ENCODE measurements around the gene PLCL1. TPM values are rescaled to one million over a fixed set of nuclear protein-coding genes. Genes with fewer than 3 reads are reported as not detected.

The PLCL1 gene
- polyA plus RNA-seq, 1 of the 3 experiments (the other 2 are of a cell fraction), result 7.7 TPM

DNA sequence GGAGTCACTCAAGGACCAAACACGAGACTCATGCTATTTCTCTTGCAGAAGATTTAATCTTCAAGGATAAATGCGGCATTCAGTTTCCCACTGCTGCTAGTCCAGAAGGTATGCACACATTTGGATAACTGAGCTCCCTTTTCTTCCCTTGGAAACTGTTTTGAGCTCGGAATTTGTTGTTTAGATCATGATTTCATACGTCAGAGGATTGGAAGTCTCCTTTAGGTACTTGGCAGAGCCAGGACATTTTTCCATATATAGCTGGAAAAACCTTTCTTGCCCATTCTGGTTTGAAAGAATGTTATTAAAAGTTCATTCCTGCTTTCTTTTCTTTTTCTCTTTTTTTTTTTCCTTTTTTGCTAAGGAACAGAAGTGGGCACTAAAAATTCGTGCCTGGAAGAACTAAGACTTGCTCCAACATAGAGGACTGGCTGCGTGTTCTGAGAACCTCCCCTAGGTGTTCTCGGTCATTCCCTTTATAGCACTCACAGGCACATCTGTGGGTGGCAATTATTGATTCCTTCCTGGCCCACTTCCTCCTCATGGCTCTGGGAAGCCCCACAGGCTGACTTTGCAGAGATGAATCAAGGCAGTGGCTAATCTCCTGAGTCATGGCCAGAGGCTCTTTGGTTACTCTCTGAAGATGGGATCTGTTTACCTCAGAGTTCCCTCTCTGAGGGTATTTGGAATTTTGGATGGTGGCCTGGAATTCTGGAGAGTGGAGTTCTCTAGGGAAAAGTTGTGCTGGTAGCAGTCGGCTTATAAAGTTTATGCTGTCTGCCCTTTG is 104.8 kb downstream of the PLCL1 start (continued):
- TF ChIP-seq, protein P1, sequence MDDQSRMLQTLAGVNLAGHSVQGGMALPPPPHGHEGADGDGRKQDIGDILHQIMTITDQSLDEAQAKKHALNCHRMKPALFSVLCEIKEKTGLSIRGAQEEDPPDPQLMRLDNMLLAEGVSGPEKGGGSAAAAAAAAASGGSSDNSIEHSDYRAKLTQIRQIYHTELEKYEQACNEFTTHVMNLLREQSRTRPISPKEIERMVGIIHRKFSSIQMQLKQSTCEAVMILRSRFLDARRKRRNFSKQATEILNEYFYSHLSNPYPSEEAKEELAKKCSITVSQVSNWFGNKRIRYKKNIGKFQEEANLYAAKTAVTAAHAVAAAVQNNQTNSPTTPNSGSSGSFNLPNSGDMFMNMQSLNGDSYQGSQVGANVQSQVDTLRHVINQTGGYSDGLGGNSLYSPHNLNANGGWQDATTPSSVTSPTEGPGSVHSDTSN (IDR thresholded peaks at IDR 0.05), result peak; percentile 69
- TF ChIP-seq ELF1 (IDR thresholded peaks at IDR 0.05) (peak; percentile 28; the same call in 1 of the 2 replicates), RXRA (IDR thresholded peaks at IDR 0.05; ENCODE audit: borderline replicate concordance, low read depth) (peak; percentile 65; the same call in 1 of the 2 replicates), POLR2AphosphoS5 (IDR thresholded peaks at IDR 0.05; ENCODE audit: low read depth, low read length) (no peak)
- TF ChIP-seq, protein P2, sequence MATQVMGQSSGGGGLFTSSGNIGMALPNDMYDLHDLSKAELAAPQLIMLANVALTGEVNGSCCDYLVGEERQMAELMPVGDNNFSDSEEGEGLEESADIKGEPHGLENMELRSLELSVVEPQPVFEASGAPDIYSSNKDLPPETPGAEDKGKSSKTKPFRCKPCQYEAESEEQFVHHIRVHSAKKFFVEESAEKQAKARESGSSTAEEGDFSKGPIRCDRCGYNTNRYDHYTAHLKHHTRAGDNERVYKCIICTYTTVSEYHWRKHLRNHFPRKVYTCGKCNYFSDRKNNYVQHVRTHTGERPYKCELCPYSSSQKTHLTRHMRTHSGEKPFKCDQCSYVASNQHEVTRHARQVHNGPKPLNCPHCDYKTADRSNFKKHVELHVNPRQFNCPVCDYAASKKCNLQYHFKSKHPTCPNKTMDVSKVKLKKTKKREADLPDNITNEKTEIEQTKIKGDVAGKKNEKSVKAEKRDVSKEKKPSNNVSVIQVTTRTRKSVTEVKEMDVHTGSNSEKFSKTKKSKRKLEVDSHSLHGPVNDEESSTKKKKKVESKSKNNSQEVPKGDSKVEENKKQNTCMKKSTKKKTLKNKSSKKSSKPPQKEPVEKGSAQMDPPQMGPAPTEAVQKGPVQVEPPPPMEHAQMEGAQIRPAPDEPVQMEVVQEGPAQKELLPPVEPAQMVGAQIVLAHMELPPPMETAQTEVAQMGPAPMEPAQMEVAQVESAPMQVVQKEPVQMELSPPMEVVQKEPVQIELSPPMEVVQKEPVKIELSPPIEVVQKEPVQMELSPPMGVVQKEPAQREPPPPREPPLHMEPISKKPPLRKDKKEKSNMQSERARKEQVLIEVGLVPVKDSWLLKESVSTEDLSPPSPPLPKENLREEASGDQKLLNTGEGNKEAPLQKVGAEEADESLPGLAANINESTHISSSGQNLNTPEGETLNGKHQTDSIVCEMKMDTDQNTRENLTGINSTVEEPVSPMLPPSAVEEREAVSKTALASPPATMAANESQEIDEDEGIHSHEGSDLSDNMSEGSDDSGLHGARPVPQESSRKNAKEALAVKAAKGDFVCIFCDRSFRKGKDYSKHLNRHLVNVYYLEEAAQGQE (IDR thresholded peaks at IDR 0.05; ENCODE audit: low read depth, low read length), result 0 out of 2 replicates have a peak, but pooled peaks have one; percentile 22
- TF ChIP-seq, protein P3, sequence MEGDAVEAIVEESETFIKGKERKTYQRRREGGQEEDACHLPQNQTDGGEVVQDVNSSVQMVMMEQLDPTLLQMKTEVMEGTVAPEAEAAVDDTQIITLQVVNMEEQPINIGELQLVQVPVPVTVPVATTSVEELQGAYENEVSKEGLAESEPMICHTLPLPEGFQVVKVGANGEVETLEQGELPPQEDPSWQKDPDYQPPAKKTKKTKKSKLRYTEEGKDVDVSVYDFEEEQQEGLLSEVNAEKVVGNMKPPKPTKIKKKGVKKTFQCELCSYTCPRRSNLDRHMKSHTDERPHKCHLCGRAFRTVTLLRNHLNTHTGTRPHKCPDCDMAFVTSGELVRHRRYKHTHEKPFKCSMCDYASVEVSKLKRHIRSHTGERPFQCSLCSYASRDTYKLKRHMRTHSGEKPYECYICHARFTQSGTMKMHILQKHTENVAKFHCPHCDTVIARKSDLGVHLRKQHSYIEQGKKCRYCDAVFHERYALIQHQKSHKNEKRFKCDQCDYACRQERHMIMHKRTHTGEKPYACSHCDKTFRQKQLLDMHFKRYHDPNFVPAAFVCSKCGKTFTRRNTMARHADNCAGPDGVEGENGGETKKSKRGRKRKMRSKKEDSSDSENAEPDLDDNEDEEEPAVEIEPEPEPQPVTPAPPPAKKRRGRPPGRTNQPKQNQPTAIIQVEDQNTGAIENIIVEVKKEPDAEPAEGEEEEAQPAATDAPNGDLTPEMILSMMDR (IDR thresholded peaks at IDR 0.05), result no peak

DNA sequence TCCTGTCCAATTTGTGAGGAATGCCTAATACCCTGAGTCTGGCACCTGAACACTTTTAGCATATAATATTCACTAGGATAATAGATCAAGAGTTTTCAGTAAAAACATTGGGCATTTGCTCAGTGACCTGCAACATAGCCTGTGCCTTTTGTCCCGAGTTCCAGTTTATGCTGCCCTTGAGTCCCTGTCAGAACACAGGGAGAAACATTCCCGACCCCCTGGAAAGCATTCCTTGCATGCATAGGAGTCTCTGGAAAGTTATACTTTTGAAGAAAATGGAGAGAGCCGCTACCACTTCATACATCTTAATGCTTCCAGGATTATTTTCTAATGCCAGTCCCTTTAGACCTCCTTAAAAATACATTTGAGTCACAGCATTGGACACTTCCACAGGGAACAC is 107.3 kb downstream of the PLCL1 start:
- DNase-seq, result no peak
- 51% methylated on average over 3 of the region's 3 CpGs for WGBS (ENCODE audit: low lambda C conversion rate)
- Histone ChIP-seq H3K27me3 (ENCODE audit: insufficient read depth) (no peaks in the 10 kb centered on the region), H3K9ac (no peak overlapping the region), H3K9me3 (no peaks in the 10 kb centered on the region), H4K20me1 (ENCODE audit: insufficient read depth) (no peaks in the 10 kb centered on the region), H3K4me3 (ENCODE audit: low read depth in 2 of 2, low read length in 1 of 2) (no peak overlapping the region), H3K4me1 (ENCODE audit: control insufficient read depth in 1 of 2, insufficient read depth in 2 of 2, low read depth in 1 of 2, low read length in 1 of 2) (peaks cover 0 to 11% of the 10 kb centered on the region in 2 experiments; a peak in 2 of 4 replicates), H3K27ac (ENCODE audit: low read depth in 2 of 2, low read length in 1 of 2) (peak overlapping the region in 1 of 2 experiments; percentile 34; a peak in 1 of 4 replicates), H3K36me3 (replicated peaks in 1 of 2; ENCODE audit: control insufficient read depth in 1 of 2, insufficient read depth in 2 of 2, low read length in 1 of 2) (no peaks in the 10 kb centered on the region), H2AFZ (ENCODE audit: low read depth) (no peak overlapping the region), H3K4me2 (no peak overlapping the region), H3F3A (replicated peaks; ENCODE audit: insufficient read depth) (peaks cover 17% of the 10 kb centered on the region), H3K79me2 (ENCODE audit: insufficient read depth) (peaks cover 13% of the 10 kb centered on the region), H3K9me2 (no peaks in the 10 kb centered on the region)
- ChIA-PET CTCF (interaction anchor here (1.4 kb wide), 1 partner anchor 385 kb away, joined by 3 read pairs; no protein-coding TSS in a partner anchor), POLR2A (no interaction called here)
- no peak for TF ChIP-seq TEAD4 (IDR thresholded peaks at IDR 0.05; ENCODE audit: borderline replicate concordance, insufficient read depth)
- TF ChIP-seq NRF1 (IDR thresholded peaks at IDR 0.05; ENCODE audit: low read depth, low read length), result no peak

All from SK-N-SH (cell line).